Progenitor cell of endocrine pancreas (in vitro differentiated cells): ENCODE measurements around the gene TRMT1. TPM values are rescaled to one million over a fixed set of nuclear protein-coding genes. Genes with fewer than 3 reads are reported as not detected.

Experiments used
- DNase-seq: peaks from one replicate; pipeline ENCODE4 v3.0.0; 2021; ENCODE audit warnings: low spot score; ENCODE audit not compliant: unreplicated experiment
- H3K27ac Mint-ChIP-seq: 2 replicates; pipeline ENCODE4 v1.8.0; 2021; ENCODE audit warnings: mild to moderate bottlenecking, moderate library complexity, mixed read lengths
- H3K27me3 Mint-ChIP-seq: 2 replicates; pipeline ENCODE4 v1.8.0; 2021; ENCODE audit warnings: mixed read lengths
- H3K36me3 Mint-ChIP-seq: 2 replicates; pipeline ENCODE4 v1.8.0; 2022; ENCODE audit warnings: mixed read lengths; ENCODE audit not compliant: insufficient read depth
- H3K4me1 Mint-ChIP-seq: 2 replicates; pipeline ENCODE4 v1.8.0; 2021; ENCODE audit warnings: low read depth, mixed read lengths
- H3K4me3 Mint-ChIP-seq: 2 replicates; pipeline ENCODE4 v1.8.0; 2021; ENCODE audit warnings: low read depth, mild to moderate bottlenecking, moderate library complexity, mixed read lengths
- H3K9me3 Mint-ChIP-seq: 2 replicates; pipeline ENCODE4 v1.8.0; 2021; ENCODE audit warnings: low read depth, mixed read lengths
- CTCF ChIP-seq: fragments of 200-600 bp; sonication (generic); IDR thresholded peaks from one replicate; pipeline ENCODE4 v1.5.0; 2021; ENCODE audit warnings: antibody characterized with exemption, mild to moderate bottlenecking; ENCODE audit not compliant: unreplicated experiment
- total RNA-seq: library from RNA; stranded (reverse); gene quantifications from 2 replicates; pipeline ENCODE4 v1.2.1, GENCODE V29; 2021

Gene TRMT1
- total RNA-seq, 1 donor from 2014 or later = 52.4 TPM

GRCh38 chr19:13103581-13104359, 12.8 kb downstream of the TRMT1 start:
- Mint-ChIP-seq H3K27ac (no peak overlapping the region), H3K4me1 (no peaks in the 10 kb centered on the region), H3K4me3 (no peak overlapping the region), H3K9me3 (no peaks in the 10 kb centered on the region), H3K36me3 (peaks cover 2% of the 10 kb centered on the region), H3K27me3 (peaks cover 20% of the 10 kb centered on the region)
- no peak for DNase-seq
- TF ChIP-seq CTCF = no peak

GRCh38 chr19:13102666-13103580, 13.6 kb downstream of the TRMT1 start, which contains the start of gene LYL1:
TSS of gene LYL1 (minus strand) at chr19:13102858. CDS start at chr19:13101171, 1,687 bp downstream.
- Mint-ChIP-seq H3K4me1 (no peaks in the 10 kb centered on the region), H3K4me3 (no peak within 1 kb of the TSS), H3K36me3 (peaks cover 2% of the 10 kb centered on the region), H3K27me3 (peaks cover 29% of the 10 kb centered on the region), H3K27ac (no peak within 1 kb of the TSS), H3K9me3 (no peaks in the 10 kb centered on the region)
- peak; percentile 46 for DNase-seq
- no peak for TF ChIP-seq CTCF

GRCh38 chr19:13102416-13102665, 14.2 kb downstream of the TRMT1 start:
- no peak overlapping the region for H3K27ac Mint-ChIP-seq
- H3K36me3 Mint-ChIP-seq = peaks cover under 1% of the 10 kb centered on the region
- H3K27me3 Mint-ChIP-seq = peaks cover 32% of the 10 kb centered on the region
- H3K4me3 Mint-ChIP-seq = no peak overlapping the region
- no peaks in the 10 kb centered on the region for H3K9me3 Mint-ChIP-seq
- DNase-seq = no peak
- H3K4me1 Mint-ChIP-seq = no peaks in the 10 kb centered on the region
- TF ChIP-seq CTCF = no peak

GRCh38 chr19:13101590-13102415, 14.7 kb downstream of the TRMT1 start:
- DNase-seq = no peak
- H3K27me3 Mint-ChIP-seq = peaks cover 38% of the 10 kb centered on the region
- H3K4me3 Mint-ChIP-seq = no peak overlapping the region
- TF ChIP-seq CTCF = no peak
- H3K4me1 Mint-ChIP-seq = no peaks in the 10 kb centered on the region
- H3K9me3 Mint-ChIP-seq = no peaks in the 10 kb centered on the region
- no peaks in the 10 kb centered on the region for H3K36me3 Mint-ChIP-seq
- H3K27ac Mint-ChIP-seq = no peak overlapping the region
